Hippocampal formation (tissue), 2 donors: ENCODE measurements around the gene DGKG.
A peak's percentile ranks its signal among the peaks of the same experiment; 100 is the strongest.

Experiments used
- DNase-seq, 2 donors: peaks; one replicate each; lab custom pipeline; 2025; lab: John Stamatoyannopoulos, UW

Gene DGKG

GRCh38 chr3:186318135-186318534 is 43.9 kb downstream of the DGKG start:
- no peak for DNase-seq

- DNase-seq, result no peak
These were observed 44.6 kb downstream of the DGKG start for GRCh38 chr3:186317478-186317877.

- DNase-seq, result no peak
These were observed 45.3 kb downstream of the DGKG start for GRCh38 chr3:186316666-186317260.

DNA sequence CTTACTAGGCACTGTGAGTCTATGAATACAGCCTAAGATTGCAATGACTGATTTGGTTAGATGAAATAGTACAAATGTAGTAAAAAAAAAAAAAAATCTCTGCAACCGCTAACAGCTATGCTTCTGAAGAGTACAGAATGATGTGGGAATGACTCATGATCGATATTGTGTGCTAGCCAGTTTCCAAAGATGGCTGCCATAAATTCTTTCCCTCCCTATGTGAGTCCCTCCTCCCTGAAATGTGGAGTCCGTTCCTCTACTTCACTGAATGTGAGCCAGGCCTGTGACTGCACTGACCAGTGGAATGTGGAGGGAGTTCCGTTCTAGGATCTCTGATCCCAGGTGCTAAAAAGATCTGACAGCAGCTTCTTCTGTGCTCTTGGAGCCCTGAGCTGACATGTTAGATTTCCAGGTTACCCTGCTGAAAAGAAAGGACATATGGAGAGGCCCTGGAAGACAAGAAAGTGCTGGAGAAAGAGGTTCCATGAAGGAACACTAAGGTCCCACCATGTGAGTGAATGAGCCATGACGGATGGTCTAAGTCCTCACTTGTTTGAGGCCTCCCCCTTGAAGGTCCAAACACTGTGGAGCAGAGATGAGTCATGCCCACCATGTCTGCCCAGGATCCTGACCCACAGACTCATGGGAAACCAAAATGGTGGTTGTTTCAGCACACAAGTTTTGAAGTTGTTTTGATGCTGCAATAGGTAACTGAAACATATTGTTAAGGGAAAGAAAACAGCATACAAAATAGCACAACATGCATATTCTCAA is 46.3 kb downstream of the DGKG start:
- no peak for DNase-seq

DNA sequence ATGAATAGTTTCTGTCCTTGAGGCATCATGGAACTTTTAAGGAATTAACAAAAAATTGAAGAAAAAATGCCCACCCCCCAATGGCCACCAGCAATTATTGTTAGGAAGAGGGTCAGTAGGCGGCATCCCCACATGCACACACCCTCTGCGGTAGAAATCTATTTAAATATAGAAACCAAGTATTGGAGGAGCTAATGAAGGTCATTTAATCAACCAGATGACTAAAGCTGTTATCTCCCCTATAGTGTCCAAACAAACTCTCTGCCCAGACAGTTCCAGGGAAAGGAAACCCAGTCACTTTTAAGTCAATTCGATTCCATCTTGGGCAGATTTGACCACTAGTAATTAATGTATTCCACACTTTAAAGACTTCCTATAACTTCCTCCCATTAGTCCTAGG is 47.1 kb downstream of the DGKG start:
- DNase-seq, result no peak

- peak in 1 of 2 donors; percentile 31 for DNase-seq
These were observed 50.6 kb downstream of the DGKG start for GRCh38 chr3:186311441-186311840.

GRCh38 chr3:186308549-186308948 is 53.5 kb downstream of the DGKG start:
- DNase-seq, result no peak

DNA sequence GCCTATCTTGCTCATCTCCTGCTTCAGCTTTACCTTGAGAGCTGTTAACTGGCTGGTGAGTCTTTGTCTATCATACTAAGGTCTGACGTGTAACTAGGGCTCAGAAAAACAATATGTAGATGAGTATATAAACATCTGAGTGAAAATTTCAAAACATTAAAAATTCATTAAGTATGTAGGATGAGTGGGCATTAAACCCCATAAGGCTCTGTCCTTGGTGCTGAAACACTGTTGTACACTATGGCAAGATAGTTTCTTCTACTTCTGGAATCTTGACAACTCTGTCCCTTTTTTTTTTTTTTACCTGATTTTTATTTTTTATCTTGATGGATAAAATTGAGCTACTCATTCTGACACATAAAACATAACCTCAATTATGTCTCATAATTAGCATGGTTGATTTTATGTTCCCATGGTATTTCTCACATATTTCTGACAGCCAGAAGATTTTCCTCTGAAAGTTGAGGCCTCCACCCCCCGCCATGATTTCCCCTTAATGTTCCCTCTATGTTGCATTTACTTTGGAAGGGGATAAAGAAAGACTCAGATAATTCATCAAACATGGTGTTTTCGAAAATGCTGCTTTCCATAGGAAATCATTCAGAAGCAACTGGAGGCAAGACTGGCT is 54.3 kb downstream of the DGKG start:
- DNase-seq, result no peak

DNA sequence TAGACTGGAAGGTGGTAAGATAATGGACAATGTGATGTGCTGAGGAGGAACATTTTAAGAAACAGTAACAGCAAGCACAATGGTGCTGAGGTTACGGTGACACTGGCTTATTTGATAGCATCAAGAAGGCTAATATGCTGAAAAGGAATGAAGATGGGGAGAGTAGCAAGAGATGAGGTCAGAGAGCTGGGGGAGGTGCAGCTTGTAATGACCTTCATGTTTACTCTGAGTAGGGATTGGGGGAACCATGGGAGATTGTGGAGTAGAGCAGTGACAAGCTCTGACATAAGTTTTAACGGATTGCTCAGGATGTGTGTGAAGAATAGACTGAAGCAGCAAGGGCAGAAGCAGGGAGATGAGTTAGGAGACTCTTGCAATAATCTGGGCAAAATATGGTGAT is 56.7 kb downstream of the DGKG start:
- DNase-seq, result no peak

DNA sequence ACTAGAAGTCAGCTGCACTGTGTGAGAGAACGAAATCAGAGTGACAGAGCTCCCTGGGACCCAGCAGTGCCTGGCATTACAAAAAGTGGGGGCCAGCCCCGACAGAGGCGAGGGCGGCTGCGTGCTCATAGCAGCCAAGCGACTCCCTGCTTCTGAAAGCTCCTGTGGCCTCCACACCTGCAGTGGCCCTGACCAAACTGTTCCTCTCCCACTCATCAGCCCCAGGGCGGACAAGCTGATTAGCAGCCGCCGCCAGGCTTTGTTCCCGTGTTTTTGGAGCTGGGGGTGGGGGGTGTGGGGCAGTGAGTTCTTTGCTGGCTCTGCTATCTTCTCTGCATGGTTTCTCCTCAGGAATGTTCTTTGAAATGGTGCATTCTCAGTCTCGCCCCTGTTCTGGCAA is 58.1 kb downstream of the DGKG start:
- no peak for DNase-seq

GRCh38 chr3:186299327-186299726 is 62.7 kb downstream of the DGKG start:
- DNase-seq, result no peak

DNA sequence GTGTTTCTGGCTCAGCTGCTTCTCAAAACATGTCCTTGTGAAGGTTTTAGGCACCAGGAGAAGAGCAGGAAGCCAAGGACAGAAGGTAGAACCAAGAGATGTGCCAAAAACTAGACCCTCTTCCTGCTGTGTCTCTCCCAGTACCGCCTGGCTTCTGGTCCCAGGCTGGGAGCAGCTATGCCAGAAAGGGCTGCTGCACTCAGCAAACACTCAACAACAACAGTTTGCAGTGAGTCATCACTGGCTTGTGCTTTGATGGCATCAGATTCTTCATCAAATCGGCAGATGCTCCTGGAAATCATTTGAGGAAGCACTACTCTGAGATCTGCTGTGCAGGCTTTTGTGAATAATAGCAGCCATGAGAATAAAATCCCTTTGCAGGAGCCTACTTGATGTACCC is 63.2 kb downstream of the DGKG start:
- peak in 1 of 2 donors; percentile 67 for DNase-seq

GRCh38 chr3:186290796-186291195 is 71.2 kb downstream of the DGKG start:
- no peak for DNase-seq

- DNase-seq, result no peak
These were observed 74.3 kb downstream of the DGKG start for GRCh38 chr3:186287711-186288110.

DNA sequence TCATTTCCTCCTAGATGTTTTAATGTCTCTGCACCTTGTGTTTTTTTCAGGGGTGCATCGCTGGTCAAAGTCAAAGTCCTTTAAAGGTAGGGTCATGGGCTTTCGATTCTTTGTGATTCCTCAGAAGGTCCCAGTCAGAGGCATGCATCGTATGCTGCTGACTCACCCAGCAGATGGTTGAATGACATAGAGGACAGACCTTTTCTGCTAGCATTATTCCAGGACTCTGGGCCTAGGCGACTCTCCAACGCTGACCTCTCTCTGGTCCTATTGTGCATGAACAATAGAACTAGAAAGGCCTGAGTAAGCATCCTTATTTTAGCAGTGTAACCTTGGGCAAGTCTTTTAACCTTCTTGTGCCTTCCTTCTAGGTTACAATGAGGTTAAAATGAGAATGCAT is 75.9 kb downstream of the DGKG start:
- no peak for DNase-seq

GRCh38 chr3:186284661-186285060 is 77.4 kb downstream of the DGKG start:
- no peak for DNase-seq

DNA sequence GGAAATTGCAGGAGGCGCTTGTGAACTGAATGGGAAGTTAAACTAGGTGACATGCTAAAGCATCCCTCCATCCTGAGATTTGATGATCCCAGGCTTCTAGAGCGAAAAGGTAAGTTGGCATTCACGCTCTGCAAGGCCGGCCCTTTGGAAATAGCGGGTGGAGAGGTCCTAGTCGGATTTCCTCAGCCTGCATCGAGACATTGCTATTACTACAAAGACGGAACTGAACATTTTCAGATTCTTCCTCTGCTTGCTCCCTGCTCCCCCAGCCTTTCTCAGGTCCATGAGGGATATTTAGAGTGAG is 77.7 kb downstream of the DGKG start:
- DNase-seq, result no peak

DNA sequence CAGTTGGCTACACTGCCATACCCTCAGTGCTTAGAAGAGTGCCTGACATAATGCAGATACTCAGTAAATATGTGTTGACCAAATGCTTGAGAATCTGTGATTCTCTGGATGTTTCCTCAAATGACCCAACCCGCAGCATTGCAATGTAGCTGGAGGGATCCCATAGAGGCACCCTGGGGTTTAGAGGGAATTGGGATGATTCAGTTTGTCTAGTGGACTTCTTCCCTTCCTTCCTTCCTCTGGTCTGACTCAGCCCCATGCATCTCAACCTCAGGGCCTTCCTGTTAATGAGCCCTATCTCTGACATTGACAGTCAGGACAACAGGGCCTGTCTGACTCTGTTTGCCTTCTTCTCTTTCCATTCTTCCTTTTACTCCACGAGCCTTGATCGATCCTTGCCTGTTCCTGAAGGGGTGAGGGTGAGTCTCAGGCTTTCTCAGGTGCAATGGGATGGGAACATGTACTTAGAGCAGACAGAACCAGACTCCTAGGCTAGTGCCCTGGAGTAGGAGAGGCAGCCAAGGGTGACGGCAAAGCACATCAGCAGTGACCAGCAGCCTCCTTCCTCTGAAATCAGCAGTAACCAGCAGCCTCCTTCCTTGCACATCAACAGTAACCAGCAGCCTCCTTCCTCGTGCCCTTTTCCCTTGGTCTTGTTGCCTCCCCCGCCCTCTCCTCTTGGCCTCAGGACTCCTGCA is 78.2 kb downstream of the DGKG start:
- no peak for DNase-seq

DNA sequence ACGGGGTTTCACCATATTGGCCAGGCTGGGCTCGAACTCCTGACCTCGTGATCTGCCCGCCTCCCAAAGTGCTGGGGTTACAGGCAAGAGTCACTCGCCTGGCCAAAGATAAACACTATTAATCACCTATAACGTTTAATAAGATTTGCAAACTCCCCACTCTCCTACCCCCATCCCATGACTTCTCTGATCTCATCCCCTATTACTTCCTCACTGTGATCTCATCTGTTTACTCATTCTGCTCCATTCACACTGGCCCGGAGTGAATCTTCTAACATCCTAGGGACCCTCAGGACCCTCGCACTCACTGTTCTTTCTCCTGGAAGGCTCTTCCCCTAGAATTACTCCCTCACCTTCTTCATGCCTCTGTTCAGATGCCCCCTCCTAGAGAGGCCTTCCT is 78.9 kb downstream of the DGKG start:
- no peak for DNase-seq

DNA sequence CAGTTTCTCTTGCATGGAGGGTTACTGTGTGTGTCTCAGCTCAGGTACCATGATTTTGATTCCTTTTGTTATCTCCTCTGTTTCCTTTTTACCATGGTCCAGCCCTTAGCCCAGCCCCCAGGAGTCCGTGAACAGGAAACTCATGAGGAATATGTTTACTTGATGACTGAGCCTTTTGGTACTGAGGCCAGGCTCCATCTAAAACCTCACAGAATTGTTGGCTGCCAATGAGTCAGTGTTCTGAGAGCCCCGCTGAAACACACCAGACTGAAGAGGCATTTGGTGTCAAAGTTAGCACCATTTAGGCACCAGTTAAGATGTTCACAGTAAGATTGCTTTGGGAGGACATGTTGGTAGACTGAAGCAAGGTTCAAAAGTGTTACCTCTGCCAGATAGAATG is 80.9 kb downstream of the DGKG start:
- no peak for DNase-seq

GRCh38 chr3:186280737-186281136 is 81.3 kb downstream of the DGKG start:
- no peak for DNase-seq

DNA sequence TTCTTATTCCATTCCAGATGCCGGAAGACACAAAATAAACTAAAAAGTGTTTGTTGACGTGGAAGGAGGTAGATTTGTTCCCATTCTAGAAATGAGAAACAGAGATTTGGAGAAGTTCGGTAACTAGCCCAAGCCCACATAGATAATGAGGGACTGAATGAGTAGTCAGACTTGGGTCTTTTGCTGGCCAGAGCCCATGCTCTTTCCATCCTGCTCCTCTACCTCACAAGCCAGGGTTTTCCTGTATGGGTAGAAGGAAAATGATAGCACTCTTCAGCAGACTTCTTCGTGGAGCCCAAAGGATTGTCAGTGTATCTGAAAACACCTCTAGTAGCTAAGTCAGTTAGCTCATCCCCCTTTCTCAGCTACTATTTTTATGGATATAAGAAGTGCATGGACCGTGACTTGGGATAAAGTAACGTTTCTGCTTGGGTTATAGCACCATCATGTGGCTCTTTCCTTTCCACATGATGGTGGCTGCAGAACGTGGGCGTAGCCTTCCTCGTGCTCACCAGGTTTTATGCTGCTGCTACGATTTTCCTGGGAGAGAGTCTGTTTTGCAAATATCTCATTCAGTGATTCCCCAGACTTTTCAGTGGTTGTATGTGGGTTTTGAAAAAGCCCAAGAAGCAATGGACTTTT is 84.6 kb downstream of the DGKG start:
- peak in 1 of 2 donors; percentile 17 for DNase-seq
